ENCODE measurements around the gene CDC37L1.

DNA sequence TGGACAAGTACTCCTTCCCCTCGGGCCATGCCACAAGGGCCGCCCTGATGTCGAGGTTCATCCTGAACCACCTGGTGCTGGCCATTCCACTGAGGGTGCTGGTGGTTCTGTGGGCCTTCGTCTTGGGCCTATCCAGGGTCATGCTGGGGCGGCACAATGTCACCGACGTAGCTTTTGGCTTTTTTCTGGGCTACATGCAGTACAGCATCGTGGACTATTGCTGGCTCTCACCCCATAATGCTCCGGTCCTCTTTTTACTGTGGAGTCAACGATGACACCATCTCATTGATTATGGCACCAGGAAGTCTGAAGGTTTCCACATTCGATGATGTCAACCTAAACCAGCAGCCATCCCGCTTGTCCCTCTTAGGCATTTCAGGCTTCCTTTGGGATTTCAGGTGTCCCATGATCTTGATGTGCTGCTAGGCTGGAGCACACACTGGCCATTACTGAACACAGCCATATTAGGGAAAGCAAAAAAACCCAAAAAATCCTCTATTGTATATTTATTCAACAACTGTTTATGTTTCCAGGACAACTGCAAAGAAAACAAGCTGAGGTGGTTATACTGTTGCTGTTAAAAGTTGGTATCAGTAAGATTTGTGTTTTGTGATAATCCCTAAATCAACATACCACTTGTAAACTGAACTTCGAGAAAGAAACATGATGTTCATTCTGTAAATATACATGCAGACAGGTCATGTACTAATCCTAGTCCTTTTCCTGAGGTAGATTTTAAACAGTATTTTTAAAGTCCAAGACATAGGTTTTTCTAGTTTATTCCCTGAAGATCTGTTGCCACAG lies 16.2 kb upstream of the CDC37L1 start:
- TF ChIP-seq, protein P1, sequence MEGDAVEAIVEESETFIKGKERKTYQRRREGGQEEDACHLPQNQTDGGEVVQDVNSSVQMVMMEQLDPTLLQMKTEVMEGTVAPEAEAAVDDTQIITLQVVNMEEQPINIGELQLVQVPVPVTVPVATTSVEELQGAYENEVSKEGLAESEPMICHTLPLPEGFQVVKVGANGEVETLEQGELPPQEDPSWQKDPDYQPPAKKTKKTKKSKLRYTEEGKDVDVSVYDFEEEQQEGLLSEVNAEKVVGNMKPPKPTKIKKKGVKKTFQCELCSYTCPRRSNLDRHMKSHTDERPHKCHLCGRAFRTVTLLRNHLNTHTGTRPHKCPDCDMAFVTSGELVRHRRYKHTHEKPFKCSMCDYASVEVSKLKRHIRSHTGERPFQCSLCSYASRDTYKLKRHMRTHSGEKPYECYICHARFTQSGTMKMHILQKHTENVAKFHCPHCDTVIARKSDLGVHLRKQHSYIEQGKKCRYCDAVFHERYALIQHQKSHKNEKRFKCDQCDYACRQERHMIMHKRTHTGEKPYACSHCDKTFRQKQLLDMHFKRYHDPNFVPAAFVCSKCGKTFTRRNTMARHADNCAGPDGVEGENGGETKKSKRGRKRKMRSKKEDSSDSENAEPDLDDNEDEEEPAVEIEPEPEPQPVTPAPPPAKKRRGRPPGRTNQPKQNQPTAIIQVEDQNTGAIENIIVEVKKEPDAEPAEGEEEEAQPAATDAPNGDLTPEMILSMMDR (optimal IDR thresholded peaks at IDR 0.05 in 1 of 3, IDR thresholded peaks at IDR 0.05 in 1 of 3, conservative IDR thresholded peaks at IDR 0.05 in 1 of 3; ENCODE audit: extremely low read depth in 1 of 3, insufficient read depth in 2 of 3, low read length in 3 of 3), result no peak
- TF ChIP-seq EZH2 (IDR thresholded peaks at IDR 0.05; ENCODE audit: low read length), result no peak
